GM19395 (cell line): ENCODE results near the gene NUAK2.
"Not testable (repeated sequence)": the region's sequence is repeated elsewhere in the genome, so short reads cannot be mapped to it uniquely, and the experiment has no call there.

Experiments used
- ATAC-seq: cut with Tn5 transposase; IDR thresholded peaks from one replicate; pipeline ENCODE4 v1.9.1; 2021; ENCODE audit warnings: mild to moderate bottlenecking, moderate library complexity; ENCODE audit not compliant: unreplicated experiment

NUAK2 gene

DNA sequence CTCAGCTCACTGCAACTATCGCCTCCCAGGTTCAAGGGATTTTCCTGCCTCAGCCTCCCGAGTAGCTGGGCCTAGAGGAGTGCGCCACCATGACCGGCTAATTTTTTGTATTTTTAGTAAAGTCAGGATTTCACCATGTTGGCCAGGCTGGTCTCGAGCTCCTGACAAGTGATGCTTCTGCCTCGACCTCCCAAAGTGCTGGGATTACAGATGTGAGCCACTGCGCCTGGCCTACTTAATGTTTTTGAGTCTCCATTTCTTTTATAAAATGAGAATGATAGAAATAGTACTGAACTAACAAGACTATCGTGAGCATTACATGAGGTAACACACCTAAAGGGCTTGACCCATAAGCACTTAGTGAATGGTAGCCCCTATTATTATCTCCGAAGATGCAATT is 21.4 kb downstream of the NUAK2 start:
- no peak for ATAC-seq

DNA sequence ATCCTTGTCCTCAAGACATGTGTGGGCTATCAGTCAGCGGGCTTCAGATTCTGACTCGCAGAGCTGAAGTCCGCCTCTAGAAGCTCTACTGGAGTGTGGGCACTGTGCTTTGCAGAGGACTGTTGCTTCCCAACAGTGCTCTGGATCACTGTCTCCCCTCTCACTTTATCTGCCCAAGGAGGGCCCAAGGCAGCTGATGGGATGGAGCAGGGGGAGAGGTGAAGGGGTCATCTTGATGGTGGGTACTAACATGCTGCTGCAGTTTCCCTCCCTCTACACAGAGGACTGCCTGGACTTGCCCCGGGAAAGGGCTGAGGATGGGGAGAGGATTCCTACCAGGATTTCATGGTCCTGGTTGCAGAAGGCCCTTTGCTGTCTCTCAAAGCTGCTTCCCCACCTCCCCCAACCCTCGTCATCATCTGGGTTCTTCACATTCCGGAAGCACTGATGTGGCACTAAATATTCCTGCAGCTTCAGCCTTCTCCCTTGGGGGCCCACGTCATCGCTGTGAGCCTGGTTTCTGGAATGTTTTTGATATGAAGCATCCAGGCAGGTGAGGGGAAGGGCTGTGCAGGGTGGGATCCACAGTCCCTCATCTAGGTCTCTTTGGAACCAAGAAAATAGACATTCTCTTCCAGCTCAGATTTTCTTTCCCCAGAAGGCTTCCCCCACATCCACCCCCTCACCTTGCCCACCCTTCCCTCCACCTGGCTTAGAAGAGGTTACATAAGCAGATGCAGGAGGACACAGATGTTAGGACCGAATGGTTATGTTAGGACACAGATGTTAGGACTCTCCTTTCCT is 23.2 kb downstream of the NUAK2 start:
- ATAC-seq = no peak

DNA sequence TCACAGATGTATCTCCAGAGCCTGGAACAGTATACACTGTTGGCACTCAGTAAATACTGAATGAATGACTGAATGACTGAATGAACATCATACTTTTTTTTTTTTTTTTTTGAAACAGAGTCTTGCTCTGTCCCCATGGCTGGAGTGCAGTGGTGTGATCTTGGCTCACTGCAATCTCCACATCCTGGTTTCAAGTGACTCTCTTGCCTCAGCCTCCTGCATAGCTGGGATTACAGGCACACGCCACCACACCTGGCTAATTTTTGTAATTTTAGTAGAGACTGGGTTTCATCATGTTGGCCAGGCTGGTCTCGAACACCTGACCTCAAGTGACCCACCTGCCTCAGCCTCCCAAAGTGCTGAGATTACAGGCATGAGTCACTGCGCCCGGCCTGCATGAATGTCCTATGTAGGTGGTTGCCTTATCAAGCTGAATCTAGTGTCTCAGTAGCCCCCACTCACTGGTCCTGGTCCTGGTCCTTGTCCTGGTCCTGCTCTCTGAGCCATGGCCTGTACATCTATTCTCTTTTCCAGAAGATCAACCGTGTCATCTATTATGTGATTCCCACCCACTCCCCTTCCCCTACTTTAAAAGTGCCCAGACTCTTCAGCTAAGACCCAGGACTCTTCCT is 23.9 kb downstream of the NUAK2 start:
- not testable (repeated sequence) for ATAC-seq

DNA sequence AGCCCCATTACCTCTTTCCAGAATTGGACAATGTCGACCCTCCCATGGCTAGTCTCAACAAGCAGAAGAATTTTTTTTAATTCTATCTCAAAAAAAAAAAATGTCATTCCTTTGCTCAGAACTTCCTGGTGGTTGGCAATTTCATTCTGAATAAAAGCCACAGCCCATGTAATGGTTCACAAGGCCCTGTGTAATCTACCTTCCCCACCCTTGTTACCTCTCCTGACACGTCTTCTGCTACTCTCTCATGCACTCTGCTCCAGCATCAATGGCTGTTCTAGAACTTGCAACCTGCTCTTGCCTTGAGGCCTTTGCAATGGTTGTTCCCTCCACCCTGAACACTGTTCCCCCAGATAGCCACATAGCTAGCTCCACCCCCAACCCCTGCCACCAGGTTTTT is 25.4 kb downstream of the NUAK2 start:
- no peak for ATAC-seq

DNA sequence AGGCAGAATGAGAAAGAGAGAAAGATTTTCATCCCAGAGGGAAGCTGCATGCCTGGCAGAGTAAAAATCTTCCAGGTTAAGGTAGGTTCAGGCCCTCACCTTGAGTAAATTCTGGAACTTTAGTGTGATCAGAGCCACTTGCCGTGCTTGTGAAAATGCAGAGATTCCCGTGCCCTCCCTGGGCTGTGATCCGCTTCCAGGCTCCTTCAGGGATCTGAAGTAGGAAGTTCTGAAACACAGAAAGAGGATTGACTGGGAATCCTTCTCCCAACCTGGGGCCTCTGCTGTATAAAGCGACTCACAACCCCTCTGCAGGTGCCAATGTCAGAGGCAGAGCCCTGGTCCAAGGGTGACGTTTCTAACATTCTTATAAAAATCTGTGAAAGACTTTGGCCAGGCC is 26.6 kb downstream of the NUAK2 start:
- ATAC-seq = no peak

DNA sequence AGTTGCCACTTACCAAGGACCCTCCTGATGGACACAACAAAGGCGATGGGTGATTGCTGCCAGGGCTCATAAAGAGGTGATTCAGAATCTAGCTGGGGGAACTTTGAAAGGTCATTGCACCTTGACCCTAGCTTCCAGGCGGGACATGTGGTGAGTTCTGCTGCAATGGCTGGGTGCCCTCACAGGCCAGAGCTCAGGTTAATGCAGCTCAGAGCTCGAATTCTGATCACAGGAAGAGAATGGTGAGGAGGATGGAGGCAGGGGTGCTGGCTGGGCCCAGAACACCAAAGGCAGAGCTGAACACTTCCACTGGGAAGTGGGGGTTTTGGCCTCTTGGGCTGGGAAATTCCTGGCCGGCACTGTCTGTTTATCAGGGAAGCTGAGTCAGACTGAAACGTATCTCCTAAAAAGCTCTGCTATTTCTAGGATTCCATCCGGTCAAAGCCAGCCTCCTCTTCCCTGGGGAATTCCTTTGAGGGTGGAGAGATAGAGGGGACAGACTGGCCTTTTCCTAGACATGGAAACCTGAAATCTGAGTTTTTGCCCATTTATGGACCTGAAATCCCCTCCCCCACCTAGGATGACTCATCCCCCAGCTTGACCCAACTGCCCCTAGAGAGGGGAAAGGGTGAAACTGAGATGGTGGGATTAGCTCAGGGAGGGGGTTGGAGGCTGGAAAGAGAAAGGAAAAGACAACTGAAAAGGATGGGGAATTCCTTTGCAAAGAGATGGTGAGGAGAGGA is 27.2 kb downstream of the NUAK2 start:
- ATAC-seq = no peak

DNA sequence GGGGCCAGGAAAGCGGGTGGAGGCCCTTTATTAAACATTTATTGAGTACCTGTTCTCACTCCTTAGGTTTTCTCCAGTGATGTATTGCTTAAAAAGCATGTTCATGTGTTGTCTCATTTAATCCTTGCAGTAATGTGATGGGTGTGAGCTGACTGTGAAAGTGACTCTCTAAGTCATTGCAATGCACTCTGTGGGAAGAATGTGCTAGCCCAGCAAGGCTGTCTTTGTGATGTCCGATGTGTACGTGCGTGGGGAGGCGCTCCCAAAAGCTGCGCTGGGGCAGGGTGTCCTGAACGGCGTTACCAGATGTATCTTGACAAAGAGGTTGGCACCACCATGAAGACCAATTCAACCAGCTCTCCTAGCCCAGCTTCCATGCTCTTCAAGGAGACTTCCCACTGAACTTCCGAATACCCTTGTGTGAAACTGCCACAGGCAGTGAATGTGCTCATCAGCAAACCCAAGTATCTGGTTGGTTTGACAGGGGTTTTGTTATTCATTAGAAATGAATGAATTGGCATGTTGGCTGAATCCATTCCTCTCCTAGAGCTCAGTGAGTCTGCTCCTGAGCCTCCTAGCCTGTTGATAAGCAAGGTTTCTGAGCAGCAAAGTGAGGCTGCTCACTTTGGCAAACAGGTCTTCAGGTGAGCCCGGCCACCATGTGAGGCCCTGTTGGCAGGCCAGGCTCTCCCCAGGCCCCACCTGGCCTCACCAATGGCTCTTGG is 28.0 kb downstream of the NUAK2 start:
- ATAC-seq = no peak

DNA sequence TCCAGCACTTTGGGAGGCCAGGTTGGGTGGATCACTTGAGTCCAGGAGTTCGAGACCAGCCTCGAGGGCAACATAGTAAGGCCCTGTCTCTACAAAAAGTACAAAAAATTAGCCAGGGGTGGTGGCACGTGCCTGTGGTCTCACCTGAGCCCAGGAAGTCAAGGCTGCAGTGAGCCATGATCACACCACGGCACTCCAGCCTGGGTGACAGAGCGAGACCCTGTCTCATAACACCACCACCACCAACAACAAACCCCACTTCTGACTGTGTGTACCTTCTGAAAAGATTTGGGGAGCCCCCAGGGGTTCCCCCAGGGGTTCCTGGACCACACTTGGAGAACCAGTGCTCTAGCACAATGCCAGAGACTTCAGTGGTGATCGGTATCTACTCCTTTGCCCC is 29.9 kb downstream of the NUAK2 start:
- ATAC-seq = no peak

DNA sequence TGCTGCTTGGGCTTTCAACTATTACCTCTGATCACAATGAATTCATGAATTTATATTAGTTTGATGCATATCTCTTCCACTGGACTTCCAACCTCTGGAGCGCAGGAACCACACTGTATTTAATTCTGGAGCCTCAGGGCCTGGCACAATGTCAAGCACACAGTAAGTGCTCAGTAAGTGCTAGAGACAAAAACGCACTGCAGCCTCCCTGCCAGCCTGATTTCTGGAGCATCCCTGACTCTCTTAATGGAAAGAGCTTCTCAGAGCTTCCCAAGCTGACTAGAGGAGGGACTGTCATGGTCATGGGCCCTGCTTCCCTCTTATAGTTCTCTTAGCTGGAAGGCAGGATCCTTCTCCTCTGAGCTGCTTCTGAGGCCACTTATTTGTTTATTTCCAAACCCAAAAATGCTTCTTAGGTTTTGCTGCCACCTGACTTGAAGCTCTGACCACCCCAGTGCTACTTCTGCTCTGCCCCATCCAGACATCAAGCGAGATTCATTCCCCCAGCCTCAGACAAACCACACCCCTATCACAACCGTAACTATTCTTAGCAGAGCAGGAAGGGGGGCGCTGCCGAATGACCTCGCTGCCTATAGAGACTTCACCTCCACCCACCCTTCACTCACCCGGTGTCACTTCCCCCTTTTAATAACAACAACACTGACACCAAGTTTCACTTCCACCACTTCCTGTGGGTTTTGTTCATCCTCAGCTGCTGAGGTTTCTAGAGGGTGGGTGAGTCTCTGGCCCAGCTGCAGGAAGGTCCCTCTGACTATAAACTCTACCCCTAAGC is 33.6 kb downstream of the NUAK2 start:
- ATAC-seq = peak; percentile 85

DNA sequence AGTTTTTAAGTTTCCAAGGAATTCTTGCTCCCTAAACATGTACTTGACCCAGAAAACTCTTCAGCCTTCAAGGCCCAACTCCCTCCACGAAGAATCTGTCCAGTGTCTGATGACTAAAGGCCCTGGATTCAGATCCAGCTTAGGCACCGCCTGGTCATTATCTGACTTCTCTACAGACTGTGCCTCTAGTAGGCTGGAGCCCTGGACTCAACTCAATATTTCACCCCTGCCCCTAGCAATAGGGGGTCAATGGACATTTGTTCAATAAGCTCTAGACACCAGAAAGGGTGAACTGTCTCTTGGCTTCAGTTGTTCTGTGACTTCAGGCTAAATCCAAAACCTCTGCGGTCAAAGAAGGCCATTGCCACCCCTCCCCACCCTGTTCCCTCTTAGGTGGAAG is 34.5 kb downstream of the NUAK2 start:
- ATAC-seq = no peak

DNA sequence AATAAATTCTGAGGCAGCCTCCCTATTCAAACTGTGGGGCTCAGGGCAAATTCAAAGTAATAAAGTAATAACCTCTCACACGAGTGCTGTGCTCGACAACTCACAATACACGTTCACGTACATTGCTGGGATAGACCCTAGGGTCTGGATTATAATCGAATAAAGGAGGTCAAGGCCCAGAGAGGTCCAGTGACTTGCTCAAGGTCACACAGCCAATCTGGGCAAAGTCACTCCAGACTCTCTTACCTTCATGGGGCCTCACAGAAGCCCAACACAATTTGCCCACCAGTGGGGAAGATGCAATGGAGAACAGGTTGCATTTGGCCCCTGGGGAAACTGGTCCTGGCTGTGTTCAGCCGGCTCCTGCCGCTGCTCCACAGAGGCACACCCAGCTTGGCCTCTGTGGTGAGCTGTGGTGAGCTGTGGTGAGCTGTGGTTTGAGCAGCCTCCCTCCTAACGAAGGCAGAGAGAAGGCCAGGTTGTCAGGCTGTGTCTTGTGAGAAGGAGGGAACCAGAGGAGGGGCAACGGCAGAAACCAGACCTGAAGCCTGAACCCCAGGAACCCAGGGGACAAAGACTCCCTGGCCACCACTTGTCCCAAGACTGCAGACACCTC is 35.1 kb downstream of the NUAK2 start:
- ATAC-seq = no peak

DNA sequence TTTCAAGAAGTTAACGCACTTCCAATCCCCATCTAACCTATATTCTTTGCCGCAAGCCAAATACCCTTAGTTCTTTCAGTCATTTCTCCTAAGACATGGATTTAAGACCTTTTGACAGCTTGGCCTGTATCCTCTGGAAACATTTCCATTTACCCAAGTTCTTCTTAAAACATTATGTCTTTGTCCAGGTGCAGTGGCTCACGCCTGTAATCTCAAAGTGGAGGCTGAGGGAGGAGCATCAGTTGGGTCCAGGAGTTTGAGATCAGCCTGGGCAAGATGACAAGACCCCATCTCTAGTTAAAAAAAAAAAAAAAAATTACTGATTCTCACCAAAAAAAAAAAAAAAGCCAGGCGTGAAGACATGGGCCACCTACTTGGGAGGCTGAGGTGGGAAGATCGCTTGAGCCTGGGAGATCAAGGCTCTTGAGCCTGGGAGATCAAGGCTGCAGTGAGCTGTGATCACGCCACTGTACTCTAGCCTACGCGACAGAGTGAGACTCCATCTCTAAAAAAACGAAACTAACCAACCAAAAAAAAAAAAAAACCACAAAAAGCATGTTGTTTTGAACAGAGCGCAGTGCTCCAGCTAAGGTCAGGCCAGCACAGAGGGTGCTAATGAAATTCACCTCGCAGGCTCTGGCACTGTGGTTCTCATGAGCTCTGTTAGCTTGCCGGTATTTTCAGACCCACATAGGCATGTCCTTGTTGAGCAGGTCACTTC is 36.0 kb downstream of the NUAK2 start:
- ATAC-seq = peak; percentile 40

DNA sequence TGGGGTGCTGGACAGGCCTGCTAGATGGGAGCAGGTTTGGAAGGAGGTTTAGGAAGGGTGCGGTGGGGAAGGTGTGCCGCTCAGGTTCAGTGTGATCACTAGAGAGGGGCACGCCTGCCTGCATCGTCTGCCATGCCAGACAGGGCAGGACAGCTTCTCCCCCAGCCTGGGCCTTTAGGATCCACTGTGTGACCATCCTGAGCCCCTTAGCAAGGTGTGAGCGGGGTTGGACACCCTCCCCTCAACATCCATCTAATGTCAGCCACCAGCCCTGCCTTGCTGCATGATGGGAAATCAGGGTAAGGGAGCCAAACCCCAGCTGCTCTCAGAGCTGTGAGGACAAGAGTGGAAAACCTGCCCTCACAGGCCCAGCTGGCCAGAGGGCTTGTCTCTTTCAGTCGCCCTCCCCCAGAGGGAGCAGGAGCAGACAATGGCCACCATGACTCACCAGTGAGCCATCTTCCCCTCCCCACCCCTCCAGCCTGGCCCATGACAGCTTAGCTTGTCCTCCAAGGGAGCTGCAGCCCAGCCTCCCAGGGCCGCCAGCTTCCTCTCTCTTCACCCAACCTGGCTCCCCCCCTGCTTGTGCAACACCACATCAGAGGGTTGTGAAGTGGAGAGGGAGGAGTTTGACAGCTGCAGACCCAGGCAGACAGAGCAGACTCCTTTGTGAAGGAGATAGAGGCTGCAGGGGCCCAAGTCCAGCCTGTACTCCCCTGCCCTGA is 37.0 kb downstream of the NUAK2 start:
- ATAC-seq = no peak

DNA sequence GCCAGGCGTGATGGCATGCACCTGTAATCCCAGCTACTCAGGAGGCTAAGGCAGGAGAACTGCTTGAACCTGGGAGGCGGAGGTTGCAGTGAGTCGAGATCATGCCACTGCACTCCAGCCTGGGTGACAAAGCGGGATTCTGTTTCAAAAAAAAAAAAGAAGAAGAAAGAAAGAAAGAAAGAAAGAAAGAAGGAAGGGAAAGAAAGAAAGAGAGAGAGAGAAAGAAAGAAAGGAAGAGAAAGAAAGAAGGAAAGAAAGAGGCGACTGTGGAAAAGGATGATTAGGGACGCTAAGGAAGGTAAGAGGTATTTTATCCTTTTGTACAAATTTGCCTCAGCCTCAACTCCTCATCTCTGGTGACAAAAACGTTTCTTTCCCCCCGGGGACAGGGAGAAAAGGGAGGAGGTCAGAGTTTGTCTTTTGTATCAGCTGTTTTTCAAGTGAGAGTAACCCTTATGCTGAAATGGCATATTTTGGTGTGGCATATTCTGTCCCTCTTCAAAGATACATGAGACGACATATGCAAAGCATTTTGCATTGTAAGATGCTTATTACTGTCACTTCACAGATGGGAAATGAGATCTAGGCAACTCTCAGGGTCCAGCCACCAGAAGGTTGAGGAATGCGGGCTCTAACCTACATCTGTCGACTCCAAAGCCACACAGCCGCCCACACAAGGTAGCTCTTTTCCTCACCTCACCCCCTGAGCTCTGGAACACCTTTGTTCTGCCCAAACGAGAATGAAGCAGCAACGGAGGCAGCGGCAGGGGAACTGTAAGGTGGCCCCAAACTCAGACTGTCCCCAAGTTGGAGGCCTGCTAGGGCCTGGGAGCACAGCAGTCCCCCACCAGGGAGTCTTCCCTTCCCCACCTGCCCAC is 38.0 kb downstream of the NUAK2 start:
- no peak for ATAC-seq

DNA sequence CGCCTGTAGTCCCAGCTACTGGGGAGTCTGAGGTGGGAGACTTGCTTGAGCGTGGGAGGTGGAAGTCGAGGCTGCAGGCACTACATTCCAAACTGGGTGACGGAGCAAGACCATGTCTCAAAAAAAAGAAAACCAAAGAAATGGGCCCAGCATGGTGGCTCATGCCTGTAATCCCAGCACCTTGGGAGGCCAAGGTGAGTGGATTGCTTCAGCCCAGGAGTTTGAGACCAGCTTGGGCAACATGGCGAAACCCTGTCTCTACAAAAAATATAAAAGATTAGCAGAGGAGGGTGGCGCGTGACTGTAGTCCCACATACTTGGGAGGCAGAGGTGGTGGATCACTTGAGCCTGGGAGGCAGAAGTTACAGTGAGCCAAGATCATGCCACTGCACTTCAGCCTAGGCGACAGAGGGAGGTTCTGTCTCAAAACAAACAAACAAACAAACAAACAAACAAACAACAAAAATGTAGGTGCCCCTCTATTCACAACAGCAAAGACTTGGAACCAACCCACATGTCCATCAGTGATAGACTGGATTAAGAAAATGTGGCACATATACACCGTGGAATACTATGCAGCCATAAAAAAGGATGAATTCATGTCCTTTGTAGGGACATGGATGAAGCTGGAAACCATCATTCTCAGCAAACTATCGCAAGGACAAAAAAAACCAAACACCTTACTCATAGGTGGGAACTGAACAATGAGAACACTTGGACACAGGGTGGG is 40.7 kb downstream of the NUAK2 start:
- not testable (repeated sequence) for ATAC-seq

DNA sequence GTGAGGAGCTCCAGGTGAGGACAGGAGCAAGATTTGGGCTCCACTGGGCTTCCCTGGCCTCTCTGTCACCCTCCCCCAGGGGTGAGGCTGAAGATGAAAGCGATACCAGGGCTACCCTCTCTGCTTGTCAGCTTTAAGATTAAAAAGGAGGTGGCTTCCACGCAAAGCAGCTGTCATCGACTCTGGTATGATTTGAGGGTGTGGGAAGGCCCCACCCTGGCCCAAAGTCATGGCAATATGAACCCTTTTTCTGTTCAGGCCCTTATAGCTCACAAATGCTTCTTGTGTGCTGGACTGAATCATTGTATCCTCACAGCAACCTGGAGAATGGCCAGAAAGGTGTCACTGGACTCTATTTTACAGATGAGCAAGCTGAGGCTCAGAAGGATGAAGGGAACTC is 41.6 kb downstream of the NUAK2 start:
- ATAC-seq = no peak

DNA sequence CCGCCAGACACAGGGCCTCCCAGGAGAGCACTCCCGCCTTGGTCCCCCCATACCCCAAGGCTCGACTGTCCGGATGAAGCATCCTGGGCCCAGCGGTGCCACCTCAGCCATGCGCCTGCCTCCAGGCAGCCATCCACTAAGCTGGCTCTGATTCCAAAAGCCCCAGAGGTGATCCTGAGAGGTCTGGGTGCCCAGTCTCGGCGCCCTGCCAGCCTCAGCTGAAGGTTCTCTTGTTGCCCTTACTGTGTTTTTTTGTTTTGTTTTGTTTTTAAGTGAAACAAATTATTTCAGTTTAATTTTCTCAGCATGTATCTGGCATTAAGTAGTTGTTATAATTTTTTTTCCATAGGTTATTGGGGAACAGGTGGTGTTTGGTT is 44.9 kb downstream of the NUAK2 start:
- ATAC-seq = no peak
